GM23248 (cell line): ENCODE data around the gene RGS4. TPM values are rescaled to one million over a fixed set of nuclear protein-coding genes. Genes with fewer than 3 reads are reported as not detected.

Source experiments
- DNase-seq: peaks from one replicate; pipeline ENCODE4 v3.0.0-alpha.2; 2015
- H2AFZ ChIP-seq: fragments of 200-600 bp; sonication (generic); 2 replicates; pipeline ENCODE4 v1.6.1; 2016; ENCODE audit warnings: antibody characterized with exemption
- H3F3A ChIP-seq: fragments of 200-600 bp; sonication (generic); 2 replicates; pipeline ENCODE4 v1.6.1; 2016; ENCODE audit warnings: mild to moderate bottlenecking, antibody characterized with exemption, mixed run types; ENCODE audit not compliant: insufficient read depth
- H3K27ac ChIP-seq: fragments of 200-600 bp; sonication (generic); 2 replicates; pipeline ENCODE4 v1.5.1; 2016; ENCODE audit warnings: mild to moderate bottlenecking
- H3K27me3 ChIP-seq: fragments of 200-600 bp; sonication (generic); replicated peaks from 2 replicates; pipeline ENCODE4 v1.6.1; 2016; ENCODE audit warnings: mild to moderate bottlenecking; ENCODE audit not compliant: insufficient read depth
- H3K36me3 ChIP-seq: fragments of 200-600 bp; sonication (generic); 2 replicates; pipeline ENCODE4 v1.6.1; 2016; ENCODE audit warnings: low read depth, mild to moderate bottlenecking
- H3K4me1 ChIP-seq: fragments of 200-600 bp; sonication (generic); 2 replicates; pipeline ENCODE4 v1.6.1; 2016; ENCODE audit warnings: mild to moderate bottlenecking; ENCODE audit not compliant: insufficient read depth
- H3K4me2 ChIP-seq: fragments of 200-600 bp; sonication (generic); one replicate; pipeline ENCODE4 v1.6.1; 2016; ENCODE audit warnings: mild to moderate bottlenecking; ENCODE audit not compliant: unreplicated experiment
- H3K4me3 ChIP-seq: fragments of 200-600 bp; sonication (generic); 2 replicates; pipeline ENCODE4 v1.5.1; 2016; ENCODE audit warnings: mild to moderate bottlenecking
- H3K79me2 ChIP-seq: fragments of 200-600 bp; sonication (generic); 2 replicates; pipeline ENCODE4 v1.6.1; 2016; ENCODE audit warnings: mild to moderate bottlenecking; ENCODE audit not compliant: insufficient read depth
- H3K9ac ChIP-seq: fragments of 200-600 bp; sonication (generic); 2 replicates; pipeline ENCODE4 v1.6.1; 2016; ENCODE audit warnings: mild to moderate bottlenecking
- H3K9me2 ChIP-seq: fragments of 200-600 bp; sonication (generic); 2 replicates; pipeline ENCODE4 v1.6.1; 2016; ENCODE audit warnings: mixed run types, mild to moderate bottlenecking, moderate library complexity; ENCODE audit not compliant: insufficient read depth
- H3K9me3 ChIP-seq: fragments of 200-600 bp; sonication (generic); one replicate; pipeline ENCODE4 v1.6.1; 2017; ENCODE audit warnings: low read depth
- H4K20me1 ChIP-seq: fragments of 200-600 bp; sonication (generic); 2 replicates; pipeline ENCODE4 v1.6.0; 2016; ENCODE audit not compliant: insufficient read depth
- EZH2 ChIP-seq: fragments of 200-600 bp; sonication (generic); IDR thresholded peaks from 2 replicates; pipeline ENCODE4 v1.6.1; 2018; ENCODE audit warnings: antibody characterized with exemption, mild to moderate bottlenecking; ENCODE audit not compliant: insufficient read depth, poor library complexity, severe bottlenecking
- EZH2phosphoT487 ChIP-seq: fragments of 200-600 bp; sonication (generic); IDR thresholded peaks from 2 replicates; pipeline ENCODE4 v1.6.1; 2018; ENCODE audit warnings: antibody characterized with exemption, moderate library complexity, mild to moderate bottlenecking, low read depth; ENCODE audit not compliant: insufficient read depth
- WGBS, 2 experiments: methylation state at CpG; one replicate each; pipeline ENCODE4 v1.1.6; 2015 to 2017; ENCODE audit warnings: low lambda C conversion rate in 2 of 2, low coverage in 1 of 2; ENCODE audit errors: missing lambda C conversion rate in 2 of 2; 5-methylcytosine and 5-hydroxymethylcytosine counted together
- in situ Hi-C: fragments of 300-500 bp; cut with MboI; formaldehyde crosslinking; loops from 2 replicates; pipeline ENCODE4 v1.15.0; 2020
- polyA plus RNA-seq: library from polyadenylated mRNA; unstranded; fragments of >200 nt; fragmentation: Nextera tagmentation; extraction: Ambion mirVana; gene quantifications from 2 replicates; pipeline ENCODE4 v1.2.1, GENCODE V29; 2016
- total RNA-seq: library from RNA; depleted of rRNA; stranded (reverse); fragments of >200 nt; shearing (Covaris generic); gene quantifications from 2 replicates; pipeline ENCODE4 v1.2.3, GENCODE V29; 2014

Gene RGS4
- total and polyA plus RNA-seq, 2 experiments from 2014 or later: 11.2 to 27.9 TPM

- H3K36me3 ChIP-seq: no peaks in the 10 kb centered on the region
- no peak overlapping the region for H2AFZ ChIP-seq
- no peaks in the 10 kb centered on the region for H3K9me2 ChIP-seq
- no peaks in the 10 kb centered on the region for H3K9me3 ChIP-seq
- no peak overlapping the region for H3K27ac ChIP-seq
- in situ Hi-C loops: no loop called here
- H3K9ac ChIP-seq: no peak overlapping the region
- peaks cover 13% of the 10 kb centered on the region for H3K4me1 ChIP-seq
- peaks cover under 1% of the 10 kb centered on the region; the same call in 1 of the 2 replicates for H3K79me2 ChIP-seq
- no peaks in the 10 kb centered on the region for H3K27me3 ChIP-seq
- H3K4me2 ChIP-seq: no peak overlapping the region
- 83 to 89% methylated on average over 3 of the region's 3 CpGs for whole genome bisulfite sequencing, 2 experiments
- H4K20me1 ChIP-seq: no peaks in the 10 kb centered on the region
- no peak overlapping the region for H3K4me3 ChIP-seq
- no peak for DNase-seq
- TF ChIP-seq EZH2 (no peak), EZH2phosphoT487 (no peak)
- H3F3A ChIP-seq: peaks cover 16% of the 10 kb centered on the region; the same call in 1 of the 2 replicates
Measured at GRCh38 chr1:163076446-163076845, 7.3 kb downstream of the RGS4 start.

- Histone ChIP-seq H3K27me3 (no peaks in the 10 kb centered on the region), H3K9me2 (no peaks in the 10 kb centered on the region), H3K4me3 (no peak overlapping the region), H3K27ac (no peak overlapping the region), H2AFZ (no peak overlapping the region), H3K79me2 (no peaks in the 10 kb centered on the region), H3K4me2 (no peak overlapping the region), H3K36me3 (no peaks in the 10 kb centered on the region), H3K9ac (no peak overlapping the region), H3K9me3 (no peaks in the 10 kb centered on the region), H3K4me1 (peaks cover 9% of the 10 kb centered on the region), H4K20me1 (no peaks in the 10 kb centered on the region), H3F3A (peaks cover 14% of the 10 kb centered on the region; the same call in 1 of the 2 replicates)
- in situ Hi-C loops: no loop called here
- 88 to 91% methylated on average over 5 of the region's 5 CpGs for WGBS, 2 experiments
- no peak for DNase-seq
- TF ChIP-seq EZH2phosphoT487 (no peak), EZH2 (no peak)
Measured at GRCh38 chr1:163076981-163077761, 8.0 kb downstream of the RGS4 start.

- no peak for TF ChIP-seq EZH2
- TF ChIP-seq EZH2phosphoT487: no peak
- 86 to 87% methylated on average over 6 of the region's 6 CpGs for WGBS, 2 experiments
- H3F3A ChIP-seq: peaks cover 30% of the 10 kb centered on the region
Measured at GRCh38 chr1:163082971-163083370, 13.8 kb downstream of the RGS4 start.

GRCh38 chr1:163083690-163084089 lies 14.5 kb downstream of the RGS4 start:
- no peaks in the 10 kb centered on the region for H3K79me2 ChIP-seq
- H3K9ac ChIP-seq: no peak overlapping the region
- 42 to 59% methylated on average over 1 of the region's 1 CpG for WGBS, 2 experiments
- no peak for TF ChIP-seq EZH2
- TF ChIP-seq EZH2phosphoT487: no peak
- H3K4me2 ChIP-seq: peak overlapping the region; percentile 33
- no peaks in the 10 kb centered on the region for H3K36me3 ChIP-seq
- 0 out of 2 replicates have a peak overlapping the region, but pooled peaks have one; percentile 23 for H3K27ac ChIP-seq
- H3K27me3 ChIP-seq: no peaks in the 10 kb centered on the region
- in situ Hi-C loops: no loop called here
- H2AFZ ChIP-seq: no peak overlapping the region
- no peak overlapping the region for H3K4me3 ChIP-seq
- H3K9me2 ChIP-seq: no peaks in the 10 kb centered on the region
- peaks cover 33% of the 10 kb centered on the region for H3K4me1 ChIP-seq
- H3K9me3 ChIP-seq: no peaks in the 10 kb centered on the region
- H3F3A ChIP-seq: peaks cover 30% of the 10 kb centered on the region
- no peaks in the 10 kb centered on the region for H4K20me1 ChIP-seq
- peak; percentile 71 for DNase-seq

More at GRCh38 chr1:163082971-163083370, 13.8 kb downstream of the RGS4 start:
- Histone ChIP-seq H3K4me1 (peaks cover 33% of the 10 kb centered on the region), H2AFZ (no peak overlapping the region), H3K9me3 (no peaks in the 10 kb centered on the region), H3K9ac (no peak overlapping the region), H3K79me2 (no peaks in the 10 kb centered on the region), H3K27ac (no peak overlapping the region), H4K20me1 (no peaks in the 10 kb centered on the region), H3K36me3 (no peaks in the 10 kb centered on the region), H3K9me2 (no peaks in the 10 kb centered on the region), H3K4me3 (no peak overlapping the region), H3K4me2 (no peak overlapping the region), H3K27me3 (no peaks in the 10 kb centered on the region)
- no peak for DNase-seq
- in situ Hi-C loops: no loop called here
